Peyer's patch (tissue), 4 donors: ENCODE measurements around the gene B3GNT4. TPM values are rescaled to one million over a fixed set of nuclear protein-coding genes. Genes with fewer than 3 reads are reported as not detected.
A peak's percentile ranks its signal among the peaks of the same experiment; 100 is the strongest.

Source experiments
- DNase-seq, 3 donors: peaks; one replicate each; pipeline ENCODE4 v3.0.0-alpha.2; 2017 to 2019
- H3K27ac ChIP-seq, 4 donors: fragments of 200-600 bp; sonication (generic); one replicate each; pipeline ENCODE4 v1.5.1; 2016 to 2019
- H3K27me3 ChIP-seq, 2 donors: fragments of 200-600 bp; sonication (generic); one replicate each; pipeline ENCODE4 v1.5.1; 2019
- H3K36me3 ChIP-seq, 3 donors: fragments of 200-600 bp; sonication (generic); one replicate each; pipeline ENCODE4 v1.5.1; 2016 to 2019
- H3K4me1 ChIP-seq, 4 donors: fragments of 200-600 bp; sonication (generic); one replicate each; pipeline ENCODE4 v1.5.1; 2016 to 2019
- H3K4me3 ChIP-seq, 4 donors: fragments of 200-600 bp; sonication (generic); 1 replicate in 3 of 4; 2 replicates in 1 of 4; pipeline ENCODE4 v1.5.1; 2016 to 2019; ENCODE audit warnings: mild to moderate bottlenecking in 1 of 4
- H3K9me3 ChIP-seq, 4 donors: fragments of 200-600 bp; sonication (generic); one replicate each; pipeline ENCODE4 v1.5.1; 2016 to 2019; ENCODE audit warnings: mild to moderate bottlenecking in 1 of 4
- POLR2A ChIP-seq, 2 donors: fragments of 450-650 bp; IDR thresholded peaks; one replicate each; pipeline ENCODE4 v1.5.1; 2017; ENCODE audit warnings: antibody characterized with exemption in 2 of 2, mild to moderate bottlenecking in 2 of 2, moderate library complexity in 2 of 2
- total RNA-seq, 4 donors: library from RNA; depleted of rRNA; stranded (reverse); fragments of >200 nt; gene quantifications; one replicate each; pipeline ENCODE4 v1.1.0, GENCODE V29; 2016
- TF ChIP-seq, protein P1 (sequence below), 6 experiments: fragments of 450-650 bp in 4 of 6; fragments of 200-600 bp in 2 of 6; sonication (generic) in 1 of 6; IDR thresholded peaks; one replicate each; pipeline ENCODE4 v1.5.1; 2017 to 2019; ENCODE audit warnings: antibody characterized with exemption in 6 of 6, mild to moderate bottlenecking in 3 of 6, moderate library complexity in 1 of 6

B3GNT4 gene
- total RNA-seq, 4 donors from 2014 or later = 0.70 TPM; not detected in 3

DNA sequence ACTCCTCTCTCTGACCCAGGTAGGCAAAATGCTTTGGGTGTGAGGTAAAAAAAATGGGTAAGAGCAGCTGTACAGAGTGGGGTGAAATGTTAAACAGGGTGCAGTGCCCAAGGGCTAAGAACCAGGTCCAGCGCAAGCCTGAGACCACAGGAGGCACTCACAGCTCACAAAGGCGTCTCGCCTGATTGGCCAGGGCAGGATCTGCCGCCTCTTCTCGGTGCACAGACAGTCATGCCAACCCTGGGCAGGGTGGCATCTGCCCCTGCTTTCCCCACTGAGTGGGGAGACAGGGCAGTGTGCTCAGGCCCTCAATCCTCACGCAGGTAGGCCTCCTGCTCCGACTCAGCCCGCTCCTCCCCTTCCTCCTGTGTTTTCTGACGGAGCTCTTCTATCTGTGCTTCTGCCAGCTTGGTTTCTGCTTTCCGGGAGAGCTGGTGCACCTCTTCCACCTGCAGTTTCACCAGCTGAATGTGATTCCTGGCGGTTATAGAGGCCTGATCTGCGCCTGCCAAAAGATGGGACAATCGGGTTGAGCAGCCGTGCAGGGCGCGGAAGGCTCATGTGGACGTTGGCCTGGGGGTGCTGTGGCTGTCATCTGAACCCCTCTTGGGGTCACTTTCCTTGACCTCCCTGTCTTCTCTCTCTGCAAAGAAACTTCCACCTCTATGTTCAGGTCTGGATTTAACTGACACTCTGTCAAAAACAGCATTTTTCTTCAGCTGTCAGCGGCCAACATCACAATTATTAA is 4.7 kb downstream of the B3GNT4 start:
- TF ChIP-seq, protein P1, sequence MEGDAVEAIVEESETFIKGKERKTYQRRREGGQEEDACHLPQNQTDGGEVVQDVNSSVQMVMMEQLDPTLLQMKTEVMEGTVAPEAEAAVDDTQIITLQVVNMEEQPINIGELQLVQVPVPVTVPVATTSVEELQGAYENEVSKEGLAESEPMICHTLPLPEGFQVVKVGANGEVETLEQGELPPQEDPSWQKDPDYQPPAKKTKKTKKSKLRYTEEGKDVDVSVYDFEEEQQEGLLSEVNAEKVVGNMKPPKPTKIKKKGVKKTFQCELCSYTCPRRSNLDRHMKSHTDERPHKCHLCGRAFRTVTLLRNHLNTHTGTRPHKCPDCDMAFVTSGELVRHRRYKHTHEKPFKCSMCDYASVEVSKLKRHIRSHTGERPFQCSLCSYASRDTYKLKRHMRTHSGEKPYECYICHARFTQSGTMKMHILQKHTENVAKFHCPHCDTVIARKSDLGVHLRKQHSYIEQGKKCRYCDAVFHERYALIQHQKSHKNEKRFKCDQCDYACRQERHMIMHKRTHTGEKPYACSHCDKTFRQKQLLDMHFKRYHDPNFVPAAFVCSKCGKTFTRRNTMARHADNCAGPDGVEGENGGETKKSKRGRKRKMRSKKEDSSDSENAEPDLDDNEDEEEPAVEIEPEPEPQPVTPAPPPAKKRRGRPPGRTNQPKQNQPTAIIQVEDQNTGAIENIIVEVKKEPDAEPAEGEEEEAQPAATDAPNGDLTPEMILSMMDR (IDR thresholded peaks at IDR 0.05) = no peak
- TF ChIP-seq POLR2A (IDR thresholded peaks at IDR 0.05) = no peak
- Histone ChIP-seq H3K36me3 (peaks cover 0 to 64% (median 0%) of the 10 kb centered on the region in 3 donors), H3K27ac (no peak overlapping the region), H3K9me3 (no peaks in the 10 kb centered on the region), H3K4me1 (peaks cover 0 to 13% (median 9%) of the 10 kb centered on the region in 4 donors), H3K4me3 (no peak overlapping the region), H3K27me3 (peaks cover 0 to 18% of the 10 kb centered on the region in 2 donors)
- no peak for DNase-seq

DNA sequence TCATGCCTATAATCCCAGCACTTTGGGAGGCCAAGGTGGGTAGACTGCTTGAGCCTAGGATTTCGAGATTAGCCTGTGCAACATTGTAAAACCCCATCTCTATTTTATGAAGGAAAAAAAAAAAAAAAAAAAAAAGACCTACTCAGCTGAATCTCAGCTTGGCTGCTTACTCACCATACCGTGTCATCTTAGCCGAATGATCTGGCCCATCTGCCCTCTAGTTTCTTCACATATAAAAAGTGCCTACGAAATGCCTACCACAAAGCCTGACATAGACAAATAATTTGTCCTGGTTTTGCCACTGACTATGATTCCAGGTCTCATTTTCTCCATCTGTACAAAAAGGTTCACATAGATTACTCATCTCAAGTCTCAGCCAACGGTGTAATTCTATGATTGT is 12.3 kb downstream of the B3GNT4 start:
- Histone ChIP-seq H3K9me3 (no peaks in the 10 kb centered on the region), H3K4me1 (no peaks in the 10 kb centered on the region), H3K27me3 (no peaks in the 10 kb centered on the region), H3K27ac (no peak overlapping the region), H3K36me3 (peaks cover 0 to 97% (median 0%) of the 10 kb centered on the region in 3 donors), H3K4me3 (no peak overlapping the region)
- DNase-seq = no peak
- TF ChIP-seq, protein P1 (IDR thresholded peaks at IDR 0.05) = no peak
- no peak for TF ChIP-seq POLR2A (IDR thresholded peaks at IDR 0.05)

DNA sequence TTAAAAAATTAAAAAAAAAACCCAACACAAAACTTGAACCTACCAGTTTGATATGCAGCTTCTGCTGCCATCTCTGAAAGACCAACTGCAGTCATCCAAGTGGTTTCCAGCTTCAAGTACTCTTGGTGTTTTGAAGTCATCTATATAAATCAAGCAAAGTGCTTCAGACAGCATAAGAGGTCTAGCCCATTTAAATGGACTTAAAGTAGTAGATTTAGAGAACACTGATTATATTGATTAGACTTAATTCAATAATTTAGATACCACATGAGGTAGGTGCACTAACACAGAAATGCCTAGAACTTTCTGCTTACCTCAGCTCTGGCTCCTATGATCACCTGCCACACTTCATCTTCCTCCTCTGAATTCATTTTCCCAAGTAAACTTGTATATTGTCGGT is 12.9 kb downstream of the B3GNT4 start:
- no peaks in the 10 kb centered on the region for H3K27me3 ChIP-seq
- peaks cover 0 to 98% (median 0%) of the 10 kb centered on the region in 3 donors for H3K36me3 ChIP-seq
- no peaks in the 10 kb centered on the region for H3K9me3 ChIP-seq
- TF ChIP-seq POLR2A (IDR thresholded peaks at IDR 0.05) = no peak
- TF ChIP-seq, protein P1 (IDR thresholded peaks at IDR 0.05) = no peak
- no peak overlapping the region for H3K4me3 ChIP-seq
- DNase-seq = no peak
- H3K4me1 ChIP-seq = no peaks in the 10 kb centered on the region
- H3K27ac ChIP-seq = no peak overlapping the region

DNA sequence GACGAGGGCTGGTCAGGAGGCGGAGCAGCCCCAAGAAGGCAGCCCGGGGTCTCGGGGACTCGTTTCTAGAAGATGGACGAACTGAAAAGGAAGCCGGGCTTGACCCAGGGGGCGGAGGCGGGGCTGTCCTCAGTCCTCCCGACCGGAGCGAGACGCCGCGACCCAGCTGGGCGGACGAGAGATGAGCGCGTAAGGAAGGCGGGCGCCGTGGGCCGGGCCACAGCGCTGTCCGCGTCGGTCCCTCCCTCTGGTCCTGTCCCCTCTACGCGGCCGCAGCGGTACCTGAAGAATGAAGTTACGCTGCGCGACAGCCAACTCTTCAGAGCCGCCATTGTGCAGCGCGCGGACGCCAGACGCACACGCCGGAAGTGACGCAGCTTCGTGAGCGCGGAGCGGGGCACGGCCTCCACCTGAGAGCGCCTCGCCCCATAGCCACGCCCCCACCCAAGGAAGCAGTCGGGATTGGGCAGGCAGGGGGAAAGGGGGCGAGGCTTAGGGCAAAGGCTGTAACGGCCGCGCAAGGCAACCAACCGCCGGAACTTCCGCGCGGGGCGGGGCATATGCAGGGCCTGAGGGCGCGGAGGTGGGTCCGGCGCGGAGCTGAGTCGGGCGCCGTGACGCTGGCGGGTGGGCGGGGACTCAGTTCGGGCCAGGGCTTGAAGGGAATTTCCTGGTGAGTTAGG is 22.3 kb downstream of the B3GNT4 start, which contains the start of gene DIABLO:
TSS of gene DIABLO (minus strand) at position 370 of the 683 bp plus-strand sequence. CDS start at position 332, 38 bp downstream.
- peak; percentile 100 for DNase-seq
- Histone ChIP-seq H3K36me3 (peaks cover 0 to 45% (median 0%) of the 10 kb centered on the region in 3 donors), H3K27ac (peak within 1 kb of the TSS; percentile 96 to 98 (median 97)), H3K9me3 (no peaks in the 10 kb centered on the region), H3K4me1 (peaks cover 0 to 18% (median 13%) of the 10 kb centered on the region in 4 donors), H3K27me3 (no peaks in the 10 kb centered on the region), H3K4me3 (peak within 1 kb of the TSS; percentile 81 to 96 (median 92))
- TF ChIP-seq POLR2A (IDR thresholded peaks at IDR 0.05) = peak; percentile 98
- TF ChIP-seq, protein P1 (IDR thresholded peaks at IDR 0.05) = peak in 1 of 6 experiments; percentile 12

DNA sequence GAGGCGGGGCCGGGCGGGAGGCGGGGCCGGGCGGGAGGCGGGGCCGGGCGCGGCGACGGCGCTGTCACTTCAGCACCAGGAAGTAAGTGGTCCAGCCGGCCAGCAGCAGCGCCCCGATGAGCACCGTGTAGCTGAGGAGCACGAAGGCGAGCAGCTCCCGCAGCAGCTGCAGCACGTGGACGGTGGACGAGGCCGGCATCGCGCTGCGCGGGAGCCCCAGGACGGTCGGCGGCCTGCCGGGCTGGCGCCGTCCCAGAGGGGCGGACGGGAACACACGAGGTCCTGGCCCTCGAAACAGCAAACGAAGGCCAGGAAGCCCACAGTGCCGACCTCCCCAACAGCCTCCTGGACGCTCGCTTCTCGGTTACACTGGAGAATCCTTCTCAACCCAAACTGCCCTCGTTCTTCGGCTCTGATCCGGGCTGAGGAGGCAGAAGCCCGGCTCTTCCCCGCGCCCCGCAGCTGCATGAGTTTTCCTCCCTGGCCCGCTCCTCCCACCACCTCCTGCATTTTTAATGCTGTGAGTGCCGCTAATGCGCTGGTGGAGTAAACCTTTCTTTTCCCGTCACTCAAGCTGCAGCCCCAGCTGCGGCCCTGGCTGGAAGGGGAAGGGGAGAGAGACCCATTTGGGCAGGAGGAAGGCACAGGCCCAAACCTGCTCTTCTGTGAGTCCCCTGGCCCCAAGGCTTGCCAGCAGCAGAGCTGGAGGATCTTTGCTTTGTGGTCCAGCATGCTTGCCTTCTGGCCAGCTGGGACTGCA is 23.0 kb downstream of the B3GNT4 start:
- peak overlapping the region in 2 of 4 donors; percentile 41 to 96 for H3K27ac ChIP-seq
- H3K4me1 ChIP-seq = peaks cover 0 to 18% (median 13%) of the 10 kb centered on the region in 4 donors
- no peak for DNase-seq
- H3K4me3 ChIP-seq = peak overlapping the region; percentile 29 to 91 (median 42)
- peaks cover 0 to 45% (median 0%) of the 10 kb centered on the region in 3 donors for H3K36me3 ChIP-seq
- H3K27me3 ChIP-seq = no peaks in the 10 kb centered on the region
- no peaks in the 10 kb centered on the region for H3K9me3 ChIP-seq
- TF ChIP-seq, protein P1 (IDR thresholded peaks at IDR 0.05) = no peak
- no peak for TF ChIP-seq POLR2A (IDR thresholded peaks at IDR 0.05)
